GM12892 (cell line): ENCODE results near the gene MAEL.

ENCODE experiments used
- POLR2A ChIP-seq: IDR thresholded peaks from 2 replicates; pipeline ENCODE4 v1.6.1; 2011; ENCODE audit warnings: low read depth, low read length, control low read depth
- POLR2AphosphoS5 ChIP-seq: IDR thresholded peaks from 2 replicates; pipeline ENCODE4 v1.6.1; 2011; ENCODE audit warnings: low read depth, low read length, control low read depth
- TAF1 ChIP-seq: IDR thresholded peaks from 2 replicates; pipeline ENCODE4 v1.6.1; 2011; ENCODE audit warnings: low read depth, mild to moderate bottlenecking, control low read depth, low read length, borderline replicate concordance

DNA sequence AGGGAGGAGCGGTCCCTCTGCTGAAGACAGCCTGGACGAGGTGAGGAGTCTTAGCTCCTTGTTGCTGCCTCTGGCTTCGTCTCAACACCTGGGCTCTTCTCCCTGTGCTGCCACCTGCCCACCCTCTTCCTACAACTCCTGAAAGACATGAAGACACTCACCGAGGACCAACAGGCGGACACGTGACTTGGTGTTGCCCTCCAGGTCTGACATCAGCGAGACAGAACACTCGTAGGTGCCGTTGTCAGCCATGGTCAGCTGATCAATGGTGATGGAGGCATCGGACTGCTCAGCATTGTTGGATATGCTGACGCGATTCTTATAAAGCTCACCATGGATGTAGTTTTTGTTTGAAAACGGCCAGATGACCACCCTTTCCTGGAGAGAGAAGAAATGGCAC lies 79.7 kb downstream of the MAEL start:
- TF ChIP-seq TAF1: no peak
- TF ChIP-seq POLR2A: no peak
- no peak for TF ChIP-seq POLR2AphosphoS5
